ENCODE data around the gene MEN1. TPM values are rescaled to one million over a fixed set of nuclear protein-coding genes. Genes with fewer than 3 reads are reported as not detected.

The MEN1 gene
- total and polyA plus RNA-seq, 9 of the 15 experiments (the other 6 are each of a cell fraction or from before 2014, with no cell fraction given) = 3.4 to 57.2 (median 19.3) TPM

GRCh38 chr11:64833509-64833908, 23.2 kb upstream of the MEN1 start:
- H3K4me3 ChIP-seq = no peak overlapping the region

More at GRCh38 chr11:64833509-64833908, 23.2 kb upstream of the MEN1 start:
- H3K27me3 ChIP-seq (ENCODE audit: control insufficient read depth in 2 of 2, insufficient read depth in 2 of 2, low read length in 2 of 2) = no peaks in the 10 kb centered on the region
- ChIA-PET CTCF (ENCODE audit: low intra/inter-chr PET ratio) (no interaction called here), POLR2A (interaction anchor here (0.8 to 1.2 kb wide), 3 partner anchors 11 to 44 kb away, joined by 3 read pairs; partner anchors contain the start of gene CDC42BPG)
- peaks cover 0 to 41% of the 10 kb centered on the region in 2 experiments; a peak in 3 of 5 replicates for H3K4me1 ChIP-seq (replicated peaks in 1 of 2; ENCODE audit: control insufficient read depth in 2 of 2, insufficient read depth in 2 of 2, low read length in 2 of 2)
- no peaks in the 10 kb centered on the region for H3K79me2 ChIP-seq (ENCODE audit: control insufficient read depth, insufficient read depth, low read length)
- no peak overlapping the region for H3K9ac ChIP-seq (ENCODE audit: insufficient read depth in 1 of 2, low read depth in 2 of 2, low read length in 2 of 2)
- TF ChIP-seq TCF15 (CRISPR knock-in tag; IDR thresholded peaks at IDR 0.05) = no peak
- TF ChIP-seq MITF (IDR thresholded peaks at IDR 0.05) = no peak
- no peak for TF ChIP-seq ATF4 (CRISPR knock-in tag; IDR thresholded peaks at IDR 0.05)
- no peak for TF ChIP-seq XRCC4 (IDR thresholded peaks at IDR 0.05; ENCODE audit: extremely low read depth, insufficient read depth, insufficient read length)
- TF ChIP-seq THAP12 (CRISPR knock-in tag; IDR thresholded peaks at IDR 0.05) = no peak
- no peak for TF ChIP-seq ZNF785 (CRISPR knock-in tag; IDR thresholded peaks at IDR 0.05)
- TF ChIP-seq ZNF316 (IDR thresholded peaks at IDR 0.05) = no peak
- no peak for TF ChIP-seq DACH1 (IDR thresholded peaks at IDR 0.05; ENCODE audit: partially characterized antibody)
- TF ChIP-seq MAFG (tag; conservative IDR thresholded peaks at IDR 0.05) = no peak
- TF ChIP-seq ZNF511 (CRISPR knock-in tag; IDR thresholded peaks at IDR 0.05) = no peak
- TF ChIP-seq UBTF (IDR thresholded peaks at IDR 0.05; ENCODE audit: borderline replicate concordance in 1 of 2, low read depth in 2 of 2, low read length in 2 of 2) = no peak
- WGBS (ENCODE audit: insufficient coverage, low coverage, missing lambda C conversion rate) = 93% methylated on average over 4 of the region's 10 CpGs
- DNase-seq (ENCODE audit: extremely low read depth in 1 of 4, low spot score in 3 of 4) = no peak
- H4K20me1 ChIP-seq (replicated peaks; ENCODE audit: control insufficient read depth, insufficient read depth, low read length) = no peaks in the 10 kb centered on the region
- peaks cover 61% of the 10 kb centered on the region; the same call in 2 of the 3 replicates for H3K36me3 ChIP-seq (ENCODE audit: control insufficient read depth, insufficient read depth, low read length)
- in situ Hi-C loops (cut with MboI) = no loop called here
- no peaks in the 10 kb centered on the region for H3K9me1 ChIP-seq (ENCODE audit: control insufficient read depth, insufficient read depth, low read length)
- FAIRE-seq = no peak
- no peaks in the 10 kb centered on the region for H3K9me3 ChIP-seq (replicated peaks; ENCODE audit: control insufficient read depth, insufficient read depth, low read depth, low read length)
- intact Hi-C loops (cut with micrococcal nuclease) = no loop called here
- no peak overlapping the region for H2AFZ ChIP-seq (ENCODE audit: low read depth, low read length)
- no peak for ATAC-seq
- no TSS peak for BruUV-seq (replicated peaks)
- no peak overlapping the region for H3K4me2 ChIP-seq (ENCODE audit: insufficient read depth, low read length)
- no peak overlapping the region for H3K27ac ChIP-seq (ENCODE audit: extremely low read depth, low read depth, low read length)
